Stimulated activated effector memory CD8-positive, alpha-beta T cell treated with anti-CD3 and anti-CD28 coated beads, Interleukin-12 subunit alpha, Interleukin-12 subunit beta, amount 100 ng/mL, for 72 hours (primary cell): ENCODE measurements around the gene TIMP1.

ENCODE experiments used
- ATAC-seq: fragments of 150-1000 bp; cut with Tn5 transposase; 2 replicates; pipeline ENCODE4 v1.10.0; 2021
- DNase-seq, 2 donors: peaks; one replicate each; pipeline ENCODE4 v3.0.0; 2021 to 2022; ENCODE audit warnings: low spot score in 2 of 2
- H3K27ac Mint-ChIP-seq: one replicate; pipeline ENCODE4 v1.8.0; 2022; ENCODE audit warnings: mild to moderate bottlenecking, mixed read lengths
- H3K36me3 Mint-ChIP-seq: one replicate; pipeline ENCODE4 v1.8.0; 2022; ENCODE audit warnings: mild to moderate bottlenecking, mixed read lengths
- H3K4me1 Mint-ChIP-seq: one replicate; pipeline ENCODE4 v1.8.0; 2022; ENCODE audit warnings: mixed read lengths
- H3K4me3 Mint-ChIP-seq: one replicate; pipeline ENCODE4 v1.8.0; 2022; ENCODE audit warnings: mild to moderate bottlenecking, mixed read lengths
- H3K9me3 Mint-ChIP-seq: one replicate; pipeline ENCODE4 v1.8.0; 2022; ENCODE audit warnings: mixed read lengths

Gene TIMP1

GRCh38 chrX:47633689-47634590, 51.7 kb downstream of the TIMP1 start:
- H3K36me3 Mint-ChIP-seq = no peaks in the 10 kb centered on the region
- no peak for DNase-seq

GRCh38 chrX:47634871-47635575, 52.8 kb downstream of the TIMP1 start:
- no peak overlapping the region for H3K4me3 Mint-ChIP-seq
- no peaks in the 10 kb centered on the region for H3K9me3 Mint-ChIP-seq
- H3K4me1 Mint-ChIP-seq = peaks cover 11% of the 10 kb centered on the region
- DNase-seq (no peak), ATAC-seq (peak; percentile 96)
- H3K27ac Mint-ChIP-seq = no peak overlapping the region
- no peaks in the 10 kb centered on the region for H3K36me3 Mint-ChIP-seq

More at GRCh38 chrX:47633689-47634590, 51.7 kb downstream of the TIMP1 start:
- Mint-ChIP-seq H3K4me1 (peaks cover 15% of the 10 kb centered on the region), H3K9me3 (no peaks in the 10 kb centered on the region), H3K27ac (no peak overlapping the region), H3K4me3 (no peak overlapping the region)
- no peak for ATAC-seq
